Measurements from ENCODE around the gene TMTC2.
"Not testable (repeated sequence)": the region's sequence is repeated elsewhere in the genome, so short reads cannot be mapped to it uniquely, and the experiment has no call there.

TMTC2 gene

DNA sequence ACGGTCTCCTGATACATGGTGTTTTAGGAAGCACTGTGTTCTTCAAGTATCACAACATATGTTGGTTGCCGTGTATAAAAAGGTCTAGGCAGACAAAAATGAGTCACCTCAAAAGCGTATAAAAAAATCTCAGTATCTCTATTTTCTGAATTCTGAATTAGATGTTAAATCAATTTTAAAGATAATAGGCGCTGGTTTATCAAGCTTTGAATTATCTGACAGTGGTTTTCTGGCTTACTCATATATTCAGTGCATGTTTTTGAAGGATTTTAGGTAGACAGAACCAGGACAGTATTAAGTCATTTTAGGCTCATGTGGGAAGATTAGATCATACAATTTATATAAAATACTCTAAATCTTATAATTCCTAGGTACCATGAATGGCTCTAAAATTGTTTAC, 110.8 kb downstream of the TMTC2 start:
- DNase-seq, result no peak

DNA sequence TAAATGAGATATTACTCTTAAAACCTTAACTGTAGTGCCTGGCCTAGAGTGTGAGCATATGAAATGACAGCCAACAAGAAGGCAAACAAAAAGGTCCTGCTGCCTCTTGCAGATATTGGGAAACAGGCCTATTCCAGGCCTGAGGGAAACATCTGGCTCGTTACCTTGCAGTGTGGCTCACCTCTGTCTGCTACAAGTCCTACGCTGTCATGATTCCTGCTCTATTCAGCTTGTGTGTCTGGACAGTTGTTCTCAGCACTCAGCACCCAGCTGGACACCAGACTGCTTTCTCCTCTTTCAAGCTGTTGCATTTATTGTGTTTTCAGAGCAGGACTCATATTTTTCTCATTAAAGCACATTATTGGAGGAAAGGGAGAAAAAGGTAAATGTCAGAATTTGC, 113.5 kb downstream of the TMTC2 start:
- DNase-seq, result no peak

DNA sequence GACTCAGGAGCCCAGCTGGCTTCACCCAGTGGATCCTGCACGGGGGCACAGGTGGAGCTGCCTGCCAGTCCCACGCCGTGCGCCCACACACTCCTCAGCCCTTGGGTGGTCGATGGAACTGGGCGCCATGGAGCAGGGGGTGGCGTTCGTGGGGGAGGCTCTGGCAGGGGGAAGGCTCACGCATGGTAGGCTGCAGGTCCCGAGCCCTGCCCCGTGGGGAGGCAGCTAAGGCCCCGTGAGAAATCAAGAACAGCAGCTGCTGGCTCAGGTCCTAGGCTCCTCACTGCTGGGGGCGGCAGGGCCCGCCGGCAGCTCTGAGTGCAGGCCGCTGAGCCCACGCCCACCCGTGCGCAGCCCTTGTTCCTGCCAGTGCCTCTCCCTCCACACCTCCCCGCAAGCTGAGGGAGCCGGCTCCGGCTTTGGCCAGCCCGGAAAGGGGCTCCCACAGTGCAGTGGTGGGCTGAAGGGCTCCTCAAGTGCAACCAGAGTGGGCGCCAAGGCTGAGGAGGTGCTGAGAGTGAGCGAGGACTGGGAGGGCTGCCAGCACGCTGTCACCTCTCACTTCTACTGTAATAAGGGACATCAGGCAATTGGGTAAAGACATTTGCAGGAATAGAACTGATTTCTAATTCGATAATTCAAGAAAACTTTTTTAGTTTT, 115.4 kb downstream of the TMTC2 start:
- no peak for DNase-seq

DNA sequence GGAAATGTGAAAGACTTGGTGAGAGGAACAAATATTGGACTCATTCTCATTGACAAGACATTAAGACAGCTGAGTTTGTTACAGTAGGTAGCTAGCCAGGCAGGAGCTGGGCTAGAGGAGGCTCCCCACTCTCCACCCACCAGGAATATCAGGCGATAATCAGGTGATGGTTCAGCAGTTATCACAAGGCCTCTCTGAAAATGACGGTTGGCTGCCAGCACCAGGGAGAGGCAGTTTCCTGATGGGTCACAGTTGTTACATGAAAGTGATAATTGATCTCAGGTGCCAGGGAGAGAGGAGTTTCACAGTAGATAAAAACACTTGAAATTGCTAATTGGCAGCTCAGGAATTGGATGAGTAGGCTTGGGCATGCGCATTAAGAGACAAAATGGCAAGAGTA, 116.5 kb downstream of the TMTC2 start:
- DNase-seq, result peak; percentile 38

DNA sequence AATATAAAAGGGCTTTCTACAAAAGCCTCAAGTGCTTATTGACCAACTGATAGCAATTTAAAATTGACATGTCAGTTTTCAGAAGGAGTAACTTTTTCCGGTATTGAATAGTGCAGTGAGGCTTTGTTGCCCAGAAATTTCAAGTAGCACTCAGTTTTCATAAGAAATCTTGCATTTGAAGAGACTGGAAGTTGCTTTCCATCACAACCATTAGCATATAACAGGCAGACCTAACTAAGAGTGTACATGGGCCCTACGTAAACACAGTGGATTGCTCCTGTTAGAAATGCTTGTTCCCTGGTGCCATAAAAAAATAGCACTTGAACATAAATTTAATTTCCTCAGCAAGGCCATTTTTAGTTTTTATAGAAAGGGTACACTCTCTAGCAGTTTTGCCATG, 117.9 kb downstream of the TMTC2 start:
- no peak for DNase-seq

DNA sequence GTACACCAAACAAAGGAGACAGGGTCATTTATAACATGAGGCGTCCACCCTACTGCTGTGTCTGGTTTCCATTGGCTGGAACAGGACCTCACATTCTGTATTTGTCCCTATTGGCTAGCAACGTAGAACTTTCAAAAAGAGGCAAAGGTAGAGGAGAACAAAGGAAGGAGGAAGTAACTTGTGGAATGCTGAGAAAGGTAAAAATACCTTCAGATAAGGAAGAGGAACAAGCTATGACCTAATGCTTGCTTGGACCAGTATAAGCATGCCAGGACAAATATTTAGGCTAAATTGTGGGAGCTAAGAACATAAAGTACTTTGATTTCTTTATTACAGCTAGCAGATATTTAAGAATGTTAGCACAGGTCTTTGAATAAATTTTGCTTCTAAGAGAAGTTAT, 118.3 kb downstream of the TMTC2 start:
- not testable (repeated sequence) for DNase-seq

DNA sequence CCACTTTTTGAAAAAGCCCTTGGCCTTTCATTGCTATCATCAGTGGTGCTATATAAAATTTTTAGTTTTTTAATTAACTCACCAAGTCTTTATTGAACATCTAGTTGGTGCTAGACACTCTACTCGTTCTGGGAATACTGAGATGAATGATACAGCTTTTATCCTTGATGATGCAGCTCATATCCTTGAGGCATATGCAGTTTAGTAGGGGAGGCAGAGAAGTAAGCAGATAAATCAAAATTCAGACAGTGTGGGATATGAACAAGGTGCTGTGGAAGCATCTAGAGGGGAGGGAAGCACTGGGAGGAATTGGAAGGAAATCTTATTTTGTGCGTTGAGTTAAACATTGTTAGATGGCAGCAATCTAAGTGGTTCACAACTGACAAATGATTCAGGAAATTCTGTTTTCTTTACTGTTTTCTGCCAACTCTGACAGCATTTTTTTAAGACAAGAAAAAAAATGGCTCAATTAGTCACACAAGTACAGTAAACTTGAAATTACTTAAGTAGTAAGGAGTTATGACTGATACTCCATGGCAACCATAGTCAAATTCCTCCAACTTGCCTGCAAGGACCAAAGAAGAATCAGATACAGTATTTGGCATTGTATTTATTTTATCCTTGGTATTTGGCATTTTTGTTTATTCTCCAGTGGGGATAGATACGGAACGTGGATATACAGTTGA, 119.2 kb downstream of the TMTC2 start:
- DNase-seq, result no peak

DNA sequence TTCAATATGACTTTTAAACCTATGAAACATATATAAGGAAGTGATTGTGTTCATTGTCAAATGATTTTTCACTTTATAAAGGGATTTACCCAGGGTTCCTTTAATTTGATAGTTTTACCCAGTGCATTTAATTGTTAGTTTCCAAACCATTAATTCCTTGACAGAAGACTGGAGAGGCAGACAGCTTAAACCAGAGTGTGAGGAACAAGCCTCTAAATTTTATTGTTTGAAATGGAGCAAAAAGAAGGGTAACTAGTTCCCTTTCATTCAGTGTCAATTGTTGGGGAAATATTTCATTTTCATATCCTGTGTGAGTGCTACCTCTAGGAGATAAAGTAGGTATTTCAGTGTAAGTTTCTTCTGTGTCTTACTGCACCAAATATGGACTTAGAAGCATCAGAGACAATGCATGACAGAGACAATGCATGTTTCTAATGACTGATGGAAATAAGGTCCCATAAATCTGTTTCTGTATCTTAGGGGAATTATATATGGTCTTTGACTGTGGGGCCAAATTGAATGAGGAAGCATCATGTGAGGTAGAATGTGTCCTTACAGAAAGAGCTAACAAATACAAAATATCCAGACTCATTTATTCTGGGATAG, 120.5 kb downstream of the TMTC2 start:
- DNase-seq, result no peak

DNA sequence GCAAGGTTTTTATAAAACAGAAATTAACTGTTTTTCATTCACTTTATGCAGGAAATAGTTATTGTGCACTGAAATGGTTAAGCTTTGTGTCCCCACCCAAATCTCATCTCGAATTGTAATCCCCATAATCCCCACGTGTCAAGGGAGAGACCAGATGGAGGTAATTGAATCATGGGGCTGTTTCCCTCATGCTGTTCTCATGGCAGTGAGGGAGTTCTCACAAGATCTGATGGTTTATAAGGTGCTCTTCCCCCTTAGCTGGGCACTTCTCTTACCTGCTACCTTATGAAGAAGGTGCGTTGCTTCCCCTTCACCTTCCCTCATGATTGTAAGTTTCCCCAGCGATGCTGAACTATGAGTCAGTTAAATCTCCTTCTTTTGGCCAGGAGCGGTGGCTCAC, 123.9 kb downstream of the TMTC2 start:
- DNase-seq, result no peak

DNA sequence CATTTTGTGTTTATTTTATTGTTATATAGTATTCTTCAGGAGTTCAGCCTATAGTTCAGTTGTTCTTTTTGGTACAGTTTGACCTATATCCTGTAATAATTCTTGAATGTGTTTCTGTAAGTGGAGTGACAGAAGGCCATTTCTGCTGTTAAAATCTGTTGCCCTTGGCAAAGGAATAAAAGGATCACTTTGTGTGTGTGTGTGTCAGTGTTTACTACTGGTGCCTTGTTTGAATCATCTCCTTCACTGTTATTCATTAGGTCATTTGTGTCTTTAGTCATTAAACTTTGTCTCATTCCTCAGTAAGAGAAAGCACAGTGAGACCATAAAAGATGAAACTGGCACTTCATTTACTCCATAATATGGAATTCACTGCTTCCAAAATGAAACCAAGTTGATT, 130.7 kb downstream of the TMTC2 start:
- no peak for DNase-seq

DNA sequence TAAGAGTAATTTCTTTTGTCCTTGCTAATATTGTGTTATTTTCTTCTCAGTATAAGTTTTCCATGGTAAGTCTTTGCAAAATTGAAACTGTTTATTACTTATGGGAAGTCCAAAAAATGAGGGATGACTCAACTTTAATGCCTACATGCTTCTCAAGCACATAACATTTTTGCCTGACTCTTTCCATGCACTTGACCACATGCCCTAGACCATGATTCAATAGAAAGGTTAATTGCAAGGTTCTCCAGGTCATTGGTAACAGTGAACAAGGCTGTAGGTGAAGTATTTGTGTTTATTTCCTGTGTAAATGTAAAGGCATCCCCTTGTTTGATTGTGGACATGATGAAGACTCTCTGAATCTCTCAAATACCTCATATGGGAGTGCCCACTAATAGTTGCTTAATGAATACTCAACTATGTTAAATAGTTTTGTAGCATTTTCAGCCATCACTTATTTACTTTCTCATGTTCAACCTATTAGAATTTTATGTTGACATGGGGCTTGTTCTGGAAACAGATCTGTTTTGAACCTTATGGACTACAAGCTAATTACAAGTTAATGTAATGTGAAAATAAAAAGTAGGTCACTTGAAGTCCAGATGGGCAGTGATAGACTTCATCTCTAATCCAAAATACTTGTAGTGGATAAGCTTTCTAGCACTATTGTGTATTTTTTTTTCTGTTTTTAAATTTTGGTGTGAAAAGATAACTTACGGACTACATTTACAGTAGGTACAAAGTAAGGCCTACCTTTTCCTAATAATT, 131.7 kb downstream of the TMTC2 start:
- DNase-seq, result no peak

DNA sequence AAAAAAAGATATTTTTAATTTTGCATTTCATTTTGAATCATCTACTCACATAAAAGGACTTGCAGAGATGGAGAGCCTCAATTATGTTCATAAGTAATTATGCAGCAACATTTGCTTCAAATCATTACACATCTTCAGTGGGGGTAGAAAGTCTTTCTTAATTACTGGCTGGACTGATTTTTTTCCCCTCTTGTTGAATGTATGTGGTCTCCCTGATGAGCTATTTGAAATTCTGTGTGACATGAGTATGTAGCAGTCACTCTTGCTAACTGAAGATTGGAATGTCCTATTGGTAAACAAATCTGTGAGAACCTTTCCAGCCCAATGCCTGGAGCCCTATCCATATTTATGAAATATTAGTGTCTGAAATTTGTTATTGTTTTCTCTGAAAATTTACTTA, 139.8 kb downstream of the TMTC2 start:
- DNase-seq, result no peak

DNA sequence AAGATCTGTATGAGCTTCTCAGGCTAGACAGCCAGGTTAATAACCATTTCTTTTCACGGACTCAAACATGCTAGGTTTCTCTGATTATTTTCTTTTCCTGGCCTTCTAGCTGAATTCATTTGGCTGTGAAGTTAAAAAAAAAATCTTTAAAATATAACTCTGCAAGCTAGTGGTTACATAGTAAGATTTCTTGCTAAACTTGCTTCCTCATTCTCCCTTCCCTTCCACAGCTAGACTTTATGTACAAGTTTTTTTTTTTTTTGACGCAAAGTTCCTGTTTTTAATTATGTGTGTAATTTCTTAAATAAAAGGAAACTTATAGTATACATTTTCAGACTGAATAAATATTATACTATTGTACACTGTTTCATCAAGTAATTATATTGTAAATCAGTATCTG, 145.4 kb downstream of the TMTC2 start:
- no peak for DNase-seq

DNA sequence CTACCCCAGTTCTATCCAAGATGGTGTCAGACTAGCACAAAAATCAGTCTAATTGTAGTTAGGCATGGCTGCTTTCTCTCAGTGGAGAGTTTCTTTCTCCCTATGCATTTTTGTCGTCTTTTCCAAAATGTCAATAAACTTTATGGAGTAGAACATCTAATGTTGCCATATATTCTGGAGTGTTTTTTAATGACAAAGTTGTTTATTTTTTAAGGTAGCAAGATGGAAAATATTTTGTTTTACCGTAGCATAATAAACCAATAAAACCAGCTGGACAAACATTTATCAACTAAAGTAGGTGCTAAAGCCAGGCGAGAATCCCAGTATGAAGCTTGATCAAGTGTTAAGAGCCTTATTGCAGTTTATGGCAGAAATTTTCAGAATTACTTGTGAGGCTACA, 146.3 kb downstream of the TMTC2 start:
- DNase-seq, result peak; percentile 28

DNA sequence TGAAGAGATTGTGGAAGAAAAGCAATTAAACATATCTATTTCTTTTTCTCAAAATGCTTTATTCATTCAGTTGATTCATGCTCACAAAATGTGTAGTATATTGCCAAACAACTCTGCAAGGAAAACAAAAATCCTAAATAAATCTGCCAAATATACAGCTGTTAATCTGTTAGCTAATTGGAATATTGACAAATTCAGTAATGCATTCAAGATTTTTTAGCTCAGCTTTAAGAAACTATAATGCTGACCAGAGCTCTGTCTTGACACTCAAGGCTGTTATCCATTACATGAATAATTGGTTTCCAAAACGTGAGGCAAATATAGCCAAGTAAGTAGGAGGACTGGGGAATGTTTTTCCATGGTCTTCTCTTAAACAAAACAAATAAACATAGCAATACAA, 146.8 kb downstream of the TMTC2 start:
- DNase-seq, result no peak

DNA sequence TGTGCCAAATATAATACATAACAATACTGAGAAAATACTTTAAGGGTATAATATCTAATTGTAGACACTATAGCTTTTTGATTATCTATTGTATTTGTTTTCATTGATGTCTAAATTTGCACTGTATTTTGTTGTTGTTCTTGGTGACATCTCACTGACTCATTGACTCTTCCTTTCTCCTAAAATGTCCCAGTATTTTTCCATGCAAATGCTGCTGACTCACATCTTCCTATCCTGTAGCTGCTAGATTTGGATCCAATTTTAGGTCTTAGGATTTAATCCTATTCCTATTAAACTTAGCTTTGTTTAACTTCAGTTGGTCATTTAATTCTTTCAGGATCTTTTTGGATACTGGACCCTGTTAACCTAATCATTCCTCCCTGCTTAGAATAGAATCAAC, 148.5 kb downstream of the TMTC2 start:
- no peak for DNase-seq

DNA sequence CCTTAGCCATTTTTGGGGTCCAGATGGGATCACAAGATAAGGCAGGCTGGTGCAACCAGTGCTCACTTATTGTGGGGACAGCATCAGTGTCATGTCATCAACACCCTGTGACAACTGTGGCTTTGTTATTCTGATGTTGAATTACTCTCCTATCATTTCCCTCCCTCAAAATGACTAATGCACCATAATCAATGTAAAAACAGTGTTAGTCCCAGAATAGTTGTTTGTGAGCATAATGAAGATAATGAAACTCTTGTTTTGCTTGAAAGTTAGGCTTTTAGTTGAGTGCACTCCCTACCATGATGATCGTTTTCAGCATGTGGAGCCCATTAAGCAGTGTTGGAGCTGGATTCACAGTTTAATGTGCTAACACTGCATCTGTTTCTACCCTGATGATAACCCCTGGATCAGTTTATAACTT, 151.4 kb downstream of the TMTC2 start:
- DNase-seq, result no peak

DNA sequence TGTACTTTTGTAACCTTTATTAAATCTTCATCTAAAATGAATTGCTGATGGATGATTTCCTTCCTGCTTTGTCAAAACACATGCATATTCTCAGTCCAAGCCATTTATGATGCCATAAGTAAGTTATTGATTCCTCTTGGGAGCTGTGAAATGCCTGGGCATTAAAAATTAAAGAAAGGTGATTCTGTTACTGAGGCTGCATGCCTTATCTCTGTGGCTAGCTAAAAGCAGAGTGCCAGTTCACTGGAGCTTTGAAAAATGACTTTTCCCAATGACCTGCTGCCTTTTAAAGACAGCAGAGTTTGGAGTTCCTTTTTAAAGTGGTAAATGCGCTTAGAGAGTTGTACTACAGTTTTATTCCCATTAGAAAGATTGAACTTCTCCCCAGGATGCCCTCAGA, 152.1 kb downstream of the TMTC2 start:
- DNase-seq, result no peak

DNA sequence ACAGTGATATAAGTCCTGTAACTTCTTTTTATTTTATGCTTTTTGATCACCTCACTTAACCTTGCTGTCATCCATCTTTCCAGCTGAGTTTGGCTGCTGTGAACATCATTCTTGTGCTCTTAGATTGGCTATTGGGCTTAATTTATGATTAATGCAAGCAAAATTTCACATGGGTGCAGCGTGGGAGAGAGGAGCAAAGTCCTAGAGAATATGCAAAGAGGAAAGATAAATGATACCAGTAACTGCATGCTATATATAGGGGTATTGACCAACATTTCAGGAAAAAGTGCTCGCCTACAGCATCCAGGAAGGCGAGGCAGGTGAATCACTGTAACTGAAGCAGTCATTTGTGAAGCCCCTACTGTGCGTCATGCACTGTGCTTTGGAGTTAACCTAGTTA, 153.1 kb downstream of the TMTC2 start:
- DNase-seq, result no peak

DNA sequence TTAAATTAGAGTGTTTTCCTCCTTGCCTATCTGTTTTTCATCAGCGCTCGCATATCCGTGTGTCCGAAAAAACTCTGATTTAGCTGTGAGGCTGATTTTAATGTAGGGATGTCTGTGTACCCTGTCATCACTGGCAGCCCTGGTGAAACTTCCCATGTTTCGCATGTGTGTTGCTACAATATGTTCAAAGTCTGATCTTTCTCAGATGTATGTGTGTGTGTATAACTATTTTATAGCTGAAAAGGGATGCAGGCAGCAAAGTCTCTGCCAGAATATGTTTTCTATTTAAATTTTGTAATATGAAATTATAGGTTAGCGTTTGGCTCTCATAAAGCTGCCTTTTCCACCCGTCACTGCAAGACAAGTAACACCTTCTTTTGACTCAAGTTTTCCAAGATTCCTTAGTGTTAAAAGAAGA, 154.8 kb downstream of the TMTC2 start:
- no peak for DNase-seq

DNA sequence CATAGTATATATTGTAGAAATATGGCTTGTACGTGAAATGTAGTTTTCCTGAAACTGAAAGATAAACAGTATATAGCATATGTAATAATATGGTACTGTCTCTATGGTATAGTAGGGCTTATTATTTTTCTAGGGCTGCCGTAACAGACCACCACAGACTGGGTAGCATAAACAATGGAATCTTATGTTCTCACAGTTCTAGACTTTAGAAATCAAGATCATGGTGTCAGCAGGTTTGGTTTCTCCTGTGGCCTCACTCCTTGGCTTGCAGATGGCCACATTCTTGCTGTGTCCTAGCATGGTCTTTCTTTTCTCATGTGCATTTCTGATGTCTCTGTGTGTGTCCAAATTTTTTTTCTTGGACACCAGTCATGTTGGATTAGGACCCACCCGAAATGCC, 155.8 kb downstream of the TMTC2 start:
- DNase-seq, result no peak

DNA sequence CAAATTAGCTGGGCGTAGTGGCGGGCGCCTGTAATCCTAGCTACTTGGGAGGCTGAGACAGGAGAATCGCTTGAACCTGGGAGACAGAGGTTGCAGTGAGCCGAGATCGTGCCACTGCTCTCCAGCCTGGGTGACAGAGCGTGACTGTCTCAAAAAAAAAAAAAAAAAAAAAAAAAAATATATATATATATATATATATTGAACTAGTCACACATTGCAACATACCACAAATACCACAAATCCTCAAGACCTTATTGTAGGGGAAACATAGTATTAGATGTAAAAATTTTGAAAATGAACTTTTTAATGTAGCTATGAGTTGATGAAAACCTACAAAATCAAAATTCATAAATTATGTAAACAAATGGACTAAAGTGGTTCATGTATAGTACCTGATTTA, 158.4 kb downstream of the TMTC2 start:
- DNase-seq, result not testable (repeated sequence)

DNA sequence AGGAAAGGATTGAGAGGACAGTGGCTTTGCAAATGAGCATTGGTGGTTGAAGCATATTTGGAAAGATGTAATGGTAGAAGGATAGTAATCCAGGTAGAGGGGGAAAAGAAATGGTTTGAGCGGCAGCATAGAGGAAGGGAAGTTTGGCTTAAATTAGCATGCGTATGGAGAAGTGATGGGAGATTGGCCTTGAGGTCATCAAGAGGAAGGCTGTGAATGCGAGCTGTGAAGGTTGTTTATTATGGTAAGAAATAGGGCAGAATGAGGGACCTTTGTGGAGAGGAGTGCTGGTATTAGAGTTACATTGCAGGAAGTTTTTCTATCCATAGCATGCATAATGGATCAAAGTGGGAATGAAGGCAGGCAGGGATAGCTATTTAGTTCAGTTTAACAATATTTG, 162.1 kb downstream of the TMTC2 start:
- no peak for DNase-seq

DNA sequence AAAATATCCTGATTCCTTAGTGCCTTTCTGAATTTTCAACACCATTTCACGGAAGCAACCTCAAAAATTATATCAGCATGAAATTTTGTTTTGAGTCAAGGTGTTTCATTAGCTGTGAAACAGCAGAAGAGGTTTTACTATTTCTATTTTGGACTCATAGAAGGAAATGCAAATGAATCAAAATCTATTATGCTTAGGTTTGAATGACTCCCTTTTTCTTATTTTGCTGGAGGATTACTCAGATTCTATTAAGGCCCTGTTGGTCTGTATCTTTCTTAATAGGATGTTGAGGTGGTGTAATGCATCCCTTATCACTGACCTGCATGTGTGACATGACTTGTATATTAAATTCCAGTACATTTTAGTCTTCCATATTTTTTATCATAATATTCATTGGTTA, 165.8 kb downstream of the TMTC2 start:
- no peak for DNase-seq
